GM23338 (cell line): ENCODE data around the gene CADPS2. TPM values are rescaled to one million over a fixed set of nuclear protein-coding genes. Genes with fewer than 3 reads are reported as not detected.

Experiments used
- ATAC-seq: fragments of 200-7000 bp; cut with Tn5 transposase; 3 replicates; pipeline ENCODE4 v1.9.1; 2020
- DNase-seq: peaks from one replicate; pipeline ENCODE4 v3.0.0-alpha.2; 2015; ENCODE audit warnings: low spot score
- H2AFZ ChIP-seq: fragments of 200-600 bp; sonication (generic); 2 replicates; pipeline ENCODE4 v1.8.0; 2016; ENCODE audit warnings: antibody characterized with exemption, mild to moderate bottlenecking, moderate library complexity
- H3F3A ChIP-seq: fragments of 200-600 bp; sonication (generic); replicated peaks from 2 replicates; pipeline ENCODE4 v1.8.0; 2017; ENCODE audit warnings: antibody characterized with exemption, mixed run types, low read depth
- H3K27ac ChIP-seq: fragments of 200-600 bp; sonication (generic); 2 replicates; pipeline ENCODE4 v1.6.1; 2016; ENCODE audit warnings: low read depth
- H3K27me3 ChIP-seq: fragments of 200-600 bp; sonication (generic); 2 replicates; pipeline ENCODE4 v1.8.0; 2016; ENCODE audit warnings: mild to moderate bottlenecking, mixed run types, moderate library complexity; ENCODE audit not compliant: insufficient read depth
- H3K36me3 ChIP-seq: fragments of 200-600 bp; sonication (generic); 2 replicates; pipeline ENCODE4 v1.8.0; 2016; ENCODE audit warnings: mild to moderate bottlenecking; ENCODE audit not compliant: insufficient read depth
- H3K4me1 ChIP-seq: fragments of 200-600 bp; sonication (generic); 2 replicates; pipeline ENCODE4 v1.8.0; 2016; ENCODE audit warnings: mild to moderate bottlenecking, moderate library complexity; ENCODE audit not compliant: insufficient read depth
- H3K4me2 ChIP-seq: fragments of 200-600 bp; sonication (generic); 2 replicates; pipeline ENCODE4 v1.7.1; 2017; ENCODE audit warnings: mixed run types
- H3K4me3 ChIP-seq: fragments of 200-600 bp; sonication (generic); 2 replicates; pipeline ENCODE4 v1.6.1; 2016; ENCODE audit warnings: mixed run types
- H3K79me2 ChIP-seq: fragments of 200-600 bp; sonication (generic); replicated peaks from 2 replicates; pipeline ENCODE4 v1.8.0; 2017; ENCODE audit warnings: mild to moderate bottlenecking; ENCODE audit not compliant: insufficient read depth
- H3K9me2 ChIP-seq: fragments of 200-600 bp; sonication (generic); 2 replicates; pipeline ENCODE4 v1.8.0; 2017; ENCODE audit not compliant: insufficient read depth
- H4K20me1 ChIP-seq: fragments of 200-600 bp; sonication (generic); replicated peaks from 2 replicates; pipeline ENCODE4 v1.8.0; 2017; ENCODE audit warnings: mild to moderate bottlenecking; ENCODE audit not compliant: insufficient read depth
- H3K27ac Mint-ChIP-seq: 2 replicates; pipeline ENCODE4 v1.8.0; 2020; ENCODE audit warnings: inconsistent platforms, mild to moderate bottlenecking, moderate library complexity, mixed read lengths
- H3K27me3 Mint-ChIP-seq: 3 replicates; pipeline ENCODE4 v1.8.0; 2022; ENCODE audit warnings: low read depth, mild to moderate bottlenecking, moderate library complexity, mixed read lengths, inconsistent platforms; ENCODE audit not compliant: insufficient read depth, poor library complexity
- H3K36me3 Mint-ChIP-seq: 3 replicates; pipeline ENCODE4 v1.8.0; 2021; ENCODE audit warnings: low read depth, mild to moderate bottlenecking, inconsistent platforms, moderate library complexity, mixed read lengths
- H3K4me1 Mint-ChIP-seq: 3 replicates; pipeline ENCODE4 v1.8.0; 2020; ENCODE audit warnings: mild to moderate bottlenecking, inconsistent platforms, mixed read lengths
- H3K4me3 Mint-ChIP-seq: 3 replicates; pipeline ENCODE4 v1.8.0; 2021; ENCODE audit warnings: moderate library complexity, mild to moderate bottlenecking, inconsistent platforms, mixed read lengths
- H3K9me3 Mint-ChIP-seq: 3 replicates; pipeline ENCODE4 v1.8.0; 2020; ENCODE audit warnings: moderate library complexity, mild to moderate bottlenecking, inconsistent platforms, mixed read lengths
- CREB1 ChIP-seq: fragments of 250-450 bp; sonication (Bioruptor Pico); IDR thresholded peaks from 2 replicates; pipeline ENCODE4 v1.5.0; 2020; ENCODE audit warnings: low read depth, mild to moderate bottlenecking, moderate library complexity
- EZH2 ChIP-seq: fragments of 200-600 bp; sonication (generic); IDR thresholded peaks from one replicate; pipeline ENCODE4 v1.8.0; 2017; ENCODE audit warnings: antibody characterized with exemption, mild to moderate bottlenecking, low read depth; ENCODE audit not compliant: unreplicated experiment
- EZH2phosphoT487 ChIP-seq: fragments of 200-600 bp; sonication (generic); IDR thresholded peaks from one replicate; pipeline ENCODE4 v1.8.1; 2018; ENCODE audit warnings: antibody characterized with exemption; ENCODE audit not compliant: unreplicated experiment
- JUNB ChIP-seq: IDR thresholded peaks from one replicate; pipeline ENCODE4 v1.6.1; 2016; ENCODE audit warnings: antibody characterized with exemption; ENCODE audit not compliant: unreplicated experiment
- POLR2AphosphoS5 ChIP-seq: IDR thresholded peaks from 2 replicates; pipeline ENCODE4 v1.6.1; 2016; ENCODE audit warnings: antibody characterized with exemption, low read depth
- ZNF114 ChIP-seq: fragments of 250-450 bp; sonication (Bioruptor Pico); IDR thresholded peaks from 2 replicates; pipeline ENCODE4 v1.5.0; 2020; ENCODE audit warnings: mild to moderate bottlenecking, moderate library complexity
- ZNF331 ChIP-seq: fragments of 250-450 bp; sonication (Bioruptor Pico); IDR thresholded peaks from 2 replicates; pipeline ENCODE4 v1.5.0; 2020; ENCODE audit warnings: low read depth, mild to moderate bottlenecking, moderate library complexity
- ZNF462 ChIP-seq: fragments of 250-450 bp; sonication (Bioruptor Pico); IDR thresholded peaks from 2 replicates; pipeline ENCODE4 v1.5.0; 2020; ENCODE audit warnings: mild to moderate bottlenecking, moderate library complexity
- polyA plus RNA-seq: library from polyadenylated mRNA; unstranded; fragments of >200 nt; fragmentation: Nextera tagmentation; extraction: Ambion mirVana; gene quantifications from 2 replicates; pipeline ENCODE4 v1.2.1, GENCODE V29; 2016
- total RNA-seq: library from RNA; depleted of rRNA; stranded (reverse); fragments of >200 nt; shearing (Covaris generic); gene quantifications from 2 replicates; pipeline ENCODE4 v1.2.3, GENCODE V29; 2014

The CADPS2 gene
- total and polyA plus RNA-seq, 2 experiments from 2014 or later, result 16.3 to 36.9 TPM

GRCh38 chr7:122881324-122881723, 4.9 kb downstream of the CADPS2 start (continued):
- TF ChIP-seq ZNF462 (CRISPR knock-in tag), result no peak
- TF ChIP-seq ZNF114, result no peak
- TF ChIP-seq ZNF331 (CRISPR knock-in tag), result no peak

GRCh38 chr7:122869260-122869659, 17.0 kb downstream of the CADPS2 start:
- peaks cover 1% of the 10 kb centered on the region for H3K27me3 Mint-ChIP-seq
- TF ChIP-seq POLR2AphosphoS5 (no peak), EZH2 (no peak), ZNF331 (CRISPR knock-in tag) (no peak), EZH2phosphoT487 (no peak), JUNB (no peak), ZNF462 (CRISPR knock-in tag) (no peak), CREB1 (CRISPR knock-in tag) (no peak)

More at GRCh38 chr7:122869260-122869659, 17.0 kb downstream of the CADPS2 start:
- H3K79me2 ChIP-seq, result peaks cover 38% of the 10 kb centered on the region
- H3K36me3 ChIP-seq, result peaks cover 7% of the 10 kb centered on the region
- no peak overlapping the region for H3K4me3 Mint-ChIP-seq
- peaks cover 51% of the 10 kb centered on the region for H3K36me3 Mint-ChIP-seq
- no peaks in the 10 kb centered on the region for H4K20me1 ChIP-seq
- H3K27ac ChIP-seq, result no peak overlapping the region
- DNase-seq (no peak), ATAC-seq (no peak)
- no peak overlapping the region for H3K27ac Mint-ChIP-seq
- H3K4me1 Mint-ChIP-seq, result peaks cover 3% of the 10 kb centered on the region
- no peak overlapping the region for H2AFZ ChIP-seq
- H3F3A ChIP-seq, result no peaks in the 10 kb centered on the region
- peaks cover 22% of the 10 kb centered on the region for H3K9me3 Mint-ChIP-seq
- H3K9me2 ChIP-seq, result peaks cover 8% of the 10 kb centered on the region; the same call in 1 of the 2 replicates
- no peaks in the 10 kb centered on the region for H3K27me3 ChIP-seq
- no peak overlapping the region for H3K4me2 ChIP-seq
- peaks cover 5% of the 10 kb centered on the region; the same call in 1 of the 2 replicates for H3K4me1 ChIP-seq
- no peak overlapping the region for H3K4me3 ChIP-seq
